Stimulated activated CD8-positive, alpha-beta memory T cell treated with anti-CD3 and anti-CD28 coated beads, Interleukin-15, amount 100 ng/mL, for 1 hour (primary cell): ENCODE data around the gene CAD.

ENCODE experiments used
- DNase-seq: peaks from one replicate; pipeline ENCODE4 v3.0.0-alpha.2; 2020; ENCODE audit warnings: low read depth

Gene CAD

GRCh38 chr2:27199241-27199640 is 17.9 kb upstream of the CAD start:
- no peak for DNase-seq

- DNase-seq = no peak
Observed at GRCh38 chr2:27201675-27202074, 15.5 kb upstream of the CAD start.

- DNase-seq = no peak
Observed at GRCh38 chr2:27202854-27203253, 14.3 kb upstream of the CAD start.

- no peak for DNase-seq
Observed at GRCh38 chr2:27203741-27204140, 13.4 kb upstream of the CAD start.

- DNase-seq = no peak
Observed at GRCh38 chr2:27204566-27204965, 12.6 kb upstream of the CAD start.

- no peak for DNase-seq
Observed at GRCh38 chr2:27205206-27205605, 12.0 kb upstream of the CAD start.

- no peak for DNase-seq
Observed at GRCh38 chr2:27206346-27206745, 10.8 kb upstream of the CAD start.

GRCh38 chr2:27208486-27209050 is 8.6 kb upstream of the CAD start:
- no peak for DNase-seq

GRCh38 chr2:27209621-27210401 is 7.4 kb upstream of the CAD start:
- no peak for DNase-seq

GRCh38 chr2:27211241-27211942 is 5.8 kb upstream of the CAD start:
- DNase-seq = no peak

- peak; percentile 70 for DNase-seq
Observed at GRCh38 chr2:27211943-27212625, 5.1 kb upstream of the CAD start, which contains the start of the genes ATRAID and SLC5A6. ATRAID (plus strand) TSS chr2:27212041; CDS start chr2:27212369, 328 bp downstream. SLC5A6 (minus strand) TSS chr2:27212268; CDS start chr2:27207650, 4,618 bp downstream.

- peak; percentile 4 for DNase-seq
Observed at GRCh38 chr2:27212626-27213471, 4.3 kb upstream of the CAD start.

- no peak for DNase-seq
Observed at GRCh38 chr2:27214941-27215340, 2.2 kb upstream of the CAD start.

GRCh38 chr2:27216416-27217137 is 592 bp upstream of the CAD start:
- DNase-seq = no peak

GRCh38 chr2:27218614-27219013 is 1.4 kb downstream of the CAD start:
- no peak for DNase-seq

- no peak for DNase-seq
Observed at GRCh38 chr2:27219091-27219490, 1.9 kb downstream of the CAD start.

GRCh38 chr2:27220091-27220490 is 2.9 kb downstream of the CAD start:
- DNase-seq = no peak

- no peak for DNase-seq
Observed at GRCh38 chr2:27221166-27221565, 4.0 kb downstream of the CAD start.

- DNase-seq = no peak
Observed at GRCh38 chr2:27222407-27222806, 5.2 kb downstream of the CAD start.

GRCh38 chr2:27223416-27223815 is 6.2 kb downstream of the CAD start:
- DNase-seq = no peak

- DNase-seq = no peak
Observed at GRCh38 chr2:27225526-27225925, 8.4 kb downstream of the CAD start.
